Measurements from ENCODE around the gene HIBADH. TPM values are rescaled to one million over a fixed set of nuclear protein-coding genes. Genes with fewer than 3 reads are reported as not detected.

Gene HIBADH
- total RNA-seq, 1 donor from 2014 or later = 38.1 TPM

DNA sequence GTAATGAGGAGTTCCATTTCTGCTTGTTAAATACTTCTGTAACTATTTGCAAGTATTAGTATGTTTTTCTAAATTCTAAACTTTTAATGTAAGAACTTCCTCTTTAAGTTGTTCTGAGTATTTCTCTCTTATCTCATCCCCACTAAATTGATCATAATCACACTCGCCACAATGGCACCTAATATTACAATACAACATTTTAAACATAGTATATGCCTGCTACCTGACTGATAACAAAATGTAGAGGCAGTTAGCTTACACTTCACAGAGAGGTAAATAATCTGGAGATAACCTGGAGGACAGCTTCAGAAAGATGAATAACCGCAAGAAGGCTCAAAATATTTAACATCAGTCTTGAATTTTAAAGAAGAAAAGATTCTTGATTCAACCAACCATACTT, 48.6 kb downstream of the HIBADH start:
- peaks cover 14% of the 10 kb centered on the region for H3K4me1 ChIP-seq
- intact Hi-C loops (cut with DNase I) = no loop called here
- H3K27ac ChIP-seq = no peak overlapping the region
- no peaks in the 10 kb centered on the region for H3K27me3 ChIP-seq
- no peak overlapping the region for H3K4me3 ChIP-seq
- no peaks in the 10 kb centered on the region for H3K9me3 ChIP-seq
- H3K36me3 ChIP-seq = peaks cover 0 to 6% of the 10 kb centered on the region in 2 donors
- DNase-seq (ENCODE audit: extremely low spot score in 2 of 2) = no peak
- TF ChIP-seq, protein P1, sequence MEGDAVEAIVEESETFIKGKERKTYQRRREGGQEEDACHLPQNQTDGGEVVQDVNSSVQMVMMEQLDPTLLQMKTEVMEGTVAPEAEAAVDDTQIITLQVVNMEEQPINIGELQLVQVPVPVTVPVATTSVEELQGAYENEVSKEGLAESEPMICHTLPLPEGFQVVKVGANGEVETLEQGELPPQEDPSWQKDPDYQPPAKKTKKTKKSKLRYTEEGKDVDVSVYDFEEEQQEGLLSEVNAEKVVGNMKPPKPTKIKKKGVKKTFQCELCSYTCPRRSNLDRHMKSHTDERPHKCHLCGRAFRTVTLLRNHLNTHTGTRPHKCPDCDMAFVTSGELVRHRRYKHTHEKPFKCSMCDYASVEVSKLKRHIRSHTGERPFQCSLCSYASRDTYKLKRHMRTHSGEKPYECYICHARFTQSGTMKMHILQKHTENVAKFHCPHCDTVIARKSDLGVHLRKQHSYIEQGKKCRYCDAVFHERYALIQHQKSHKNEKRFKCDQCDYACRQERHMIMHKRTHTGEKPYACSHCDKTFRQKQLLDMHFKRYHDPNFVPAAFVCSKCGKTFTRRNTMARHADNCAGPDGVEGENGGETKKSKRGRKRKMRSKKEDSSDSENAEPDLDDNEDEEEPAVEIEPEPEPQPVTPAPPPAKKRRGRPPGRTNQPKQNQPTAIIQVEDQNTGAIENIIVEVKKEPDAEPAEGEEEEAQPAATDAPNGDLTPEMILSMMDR (IDR thresholded peaks at IDR 0.05) = no peak
- no peak for TF ChIP-seq POLR2A (IDR thresholded peaks at IDR 0.05)
- TF ChIP-seq POLR2AphosphoS5 (IDR thresholded peaks at IDR 0.05; ENCODE audit: insufficient read depth in 1 of 2, low read depth in 1 of 2) = no peak

DNA sequence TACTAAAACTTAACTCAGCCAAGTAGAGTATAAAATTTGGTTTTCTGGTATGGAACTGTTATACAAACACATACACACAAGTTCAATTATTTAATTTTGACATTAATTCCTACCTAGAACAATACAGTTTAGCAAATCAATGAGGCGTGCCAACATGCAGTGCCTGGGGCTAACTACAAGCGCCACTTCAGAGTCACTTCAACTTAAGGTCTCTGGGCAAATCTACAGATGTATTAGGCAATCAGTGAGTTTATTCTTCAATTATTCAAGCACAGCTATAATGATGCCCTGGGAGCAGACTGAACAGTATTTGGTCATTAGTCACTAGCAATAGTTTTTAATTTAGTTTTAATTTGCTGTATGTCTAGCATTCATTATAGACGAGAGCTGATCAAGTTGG, 51.6 kb downstream of the HIBADH start:
- H3K36me3 ChIP-seq = no peaks in the 10 kb centered on the region
- H3K4me3 ChIP-seq = no peak overlapping the region
- no peak overlapping the region for H3K27ac ChIP-seq
- intact Hi-C loops (cut with DNase I) = no loop called here
- no peaks in the 10 kb centered on the region for H3K9me3 ChIP-seq
- no peaks in the 10 kb centered on the region for H3K27me3 ChIP-seq
- no peak for DNase-seq (ENCODE audit: extremely low spot score in 2 of 2)
- H3K4me1 ChIP-seq = peaks cover 14% of the 10 kb centered on the region
- TF ChIP-seq POLR2A (IDR thresholded peaks at IDR 0.05) = no peak
- TF ChIP-seq, protein P1 (IDR thresholded peaks at IDR 0.05) = no peak
- TF ChIP-seq POLR2AphosphoS5 (IDR thresholded peaks at IDR 0.05; ENCODE audit: insufficient read depth in 1 of 2, low read depth in 1 of 2) = no peak

DNA sequence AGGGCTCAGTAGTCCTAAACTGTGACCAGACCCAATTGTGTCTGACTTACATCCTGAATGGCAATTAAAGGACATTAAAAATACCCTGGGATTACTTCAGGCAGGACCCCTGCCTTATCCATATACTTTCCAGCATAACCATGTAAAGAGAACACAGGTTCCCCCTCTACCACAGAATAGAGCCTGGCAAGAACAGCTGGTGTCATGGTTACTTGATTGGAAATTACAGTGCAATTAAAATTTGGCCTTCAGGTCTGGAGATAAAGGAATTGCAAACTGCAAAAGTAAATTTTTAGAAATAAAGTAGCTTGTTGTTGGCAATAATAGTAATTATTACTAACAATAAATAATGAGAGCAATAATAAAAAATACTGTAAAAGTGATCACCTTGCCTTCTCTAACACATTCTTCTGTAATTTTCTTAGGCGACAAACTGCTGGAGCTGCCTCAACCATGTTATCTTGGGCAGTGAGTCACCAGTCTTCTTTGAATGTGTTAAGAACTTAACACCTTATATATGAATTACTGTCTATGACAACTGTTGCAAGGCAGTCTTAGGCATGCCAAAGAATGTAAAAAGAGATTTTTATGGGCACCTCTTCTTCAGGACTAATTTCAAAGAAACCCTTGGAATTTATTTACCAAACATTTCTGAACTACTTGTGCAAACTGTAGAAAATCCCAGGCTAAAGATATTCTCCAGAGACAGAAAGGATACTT, 53.7 kb downstream of the HIBADH start:
- TF ChIP-seq, protein P1 (IDR thresholded peaks at IDR 0.05) = no peak
- no peak for TF ChIP-seq POLR2A (IDR thresholded peaks at IDR 0.05)
- no peak for TF ChIP-seq POLR2AphosphoS5 (IDR thresholded peaks at IDR 0.05; ENCODE audit: insufficient read depth in 1 of 2, low read depth in 1 of 2)
- no peak overlapping the region for H3K4me3 ChIP-seq
- intact Hi-C loops (cut with DNase I) = no loop called here
- no peaks in the 10 kb centered on the region for H3K9me3 ChIP-seq
- no peak overlapping the region for H3K27ac ChIP-seq
- no peak for DNase-seq (ENCODE audit: extremely low spot score in 2 of 2)
- no peaks in the 10 kb centered on the region for H3K27me3 ChIP-seq
- no peaks in the 10 kb centered on the region for H3K36me3 ChIP-seq
- peaks cover 14% of the 10 kb centered on the region for H3K4me1 ChIP-seq

DNA sequence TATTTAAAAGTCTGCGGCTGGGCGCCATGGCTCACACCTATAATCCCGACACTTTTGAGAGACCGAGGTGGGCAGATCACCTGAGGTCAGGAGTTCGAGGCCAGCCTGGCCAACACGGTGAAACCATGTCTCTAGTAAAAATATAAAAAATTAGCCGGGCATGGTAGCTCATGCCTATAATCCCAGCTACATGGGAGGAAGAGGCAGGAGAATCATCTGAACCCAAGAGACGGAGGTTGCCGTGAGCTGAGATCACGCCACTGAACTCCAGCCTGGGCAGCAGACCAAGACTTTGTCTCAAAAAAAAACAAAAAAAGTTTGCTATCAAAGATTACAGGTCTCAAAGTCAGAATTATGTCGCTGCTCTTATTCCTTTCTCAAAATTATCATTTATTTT, 55.5 kb downstream of the HIBADH start:
- TF ChIP-seq, protein P1 (IDR thresholded peaks at IDR 0.05) = no peak
- TF ChIP-seq POLR2A (IDR thresholded peaks at IDR 0.05) (no peak), POLR2AphosphoS5 (IDR thresholded peaks at IDR 0.05; ENCODE audit: insufficient read depth in 1 of 2, low read depth in 1 of 2) (no peak)
- H3K27me3 ChIP-seq = no peaks in the 10 kb centered on the region
- peaks cover 14% of the 10 kb centered on the region for H3K4me1 ChIP-seq
- no peak overlapping the region for H3K27ac ChIP-seq
- intact Hi-C loops (cut with DNase I) = no loop called here
- H3K36me3 ChIP-seq = no peaks in the 10 kb centered on the region
- H3K9me3 ChIP-seq = no peaks in the 10 kb centered on the region
- H3K4me3 ChIP-seq = no peak overlapping the region
- DNase-seq (ENCODE audit: extremely low spot score in 2 of 2) = no peak

Measured in vagina (tissue), 2 donors.